A673 (cell line): ENCODE measurements around the gene PMFBP1. TPM values are rescaled to one million over a fixed set of nuclear protein-coding genes. Genes with fewer than 3 reads are reported as not detected.

Source experiments
- BruUV-seq: library from RNA; stranded (reverse); fragments of 400-500 nt; replicated peaks from 2 replicates; lab custom pipeline; 2021; lab: Mats Ljungman, UMichigan
- CTCF ChIA-PET: fragments of 300-600 bp; sonication (Branson Sonifier 250); formaldehyde crosslinking; loops from one replicate; lab custom pipeline; 2022; ENCODE audit warnings: antibody characterized with exemption; lab: Charles Lee
- POLR2A ChIA-PET: fragments of 300-600 bp; sonication (Branson Sonifier 250); formaldehyde crosslinking; loops from one replicate; lab custom pipeline; 2022; ENCODE audit warnings: antibody characterized with exemption; ENCODE audit not compliant: low non-redundant PET; lab: Charles Lee
- DNase-seq: peaks from one replicate; pipeline ENCODE4 v3.0.0-alpha.2; 2015; ENCODE audit warnings: low spot score
- H3K27ac ChIP-seq: fragments of 200-600 bp; sonication (generic); 2 replicates; pipeline ENCODE4 v1.5.1; 2016; ENCODE audit warnings: mixed run types, low read depth, mild to moderate bottlenecking, mixed read lengths, antibody characterized with exemption, low read length; ENCODE audit not compliant: poor library complexity, severe bottlenecking
- H3K27me3 ChIP-seq: fragments of 200-600 bp; sonication (generic); replicated peaks from 2 replicates; pipeline ENCODE4 v1.6.1; 2017; ENCODE audit warnings: mixed run types, low read depth, mild to moderate bottlenecking, mixed read lengths, antibody characterized with exemption, low read length; ENCODE audit not compliant: insufficient read depth, poor library complexity
- H3K36me3 ChIP-seq: fragments of 200-600 bp; sonication (generic); 2 replicates; pipeline ENCODE4 v1.6.1; 2016; ENCODE audit warnings: mixed run types, mild to moderate bottlenecking, mixed read lengths, antibody characterized with exemption, low read length; ENCODE audit not compliant: insufficient read depth, poor library complexity, severe bottlenecking
- H3K4me1 ChIP-seq: fragments of 200-600 bp; sonication (generic); 2 replicates; pipeline ENCODE4 v1.6.1; 2017; ENCODE audit warnings: mixed run types, mild to moderate bottlenecking, mixed read lengths, antibody characterized with exemption, low read length; ENCODE audit not compliant: insufficient read depth, poor library complexity, severe bottlenecking
- H3K4me3 ChIP-seq: fragments of 200-600 bp; sonication (generic); 2 replicates; pipeline ENCODE4 v1.5.1; 2016; ENCODE audit warnings: low read depth, mixed run types, mild to moderate bottlenecking, mixed read lengths, low read length; ENCODE audit not compliant: poor library complexity, severe bottlenecking
- H3K9me3 ChIP-seq: fragments of 200-600 bp; sonication (generic); 2 replicates; pipeline ENCODE4 v1.6.1; 2016; ENCODE audit warnings: mixed run types, low read depth, mild to moderate bottlenecking, mixed read lengths, antibody characterized with exemption, low read length; ENCODE audit not compliant: poor library complexity, severe bottlenecking
- EZH2 ChIP-seq: fragments of 200-600 bp; sonication (generic); IDR thresholded peaks from 2 replicates; pipeline ENCODE4 v1.6.1; 2017; ENCODE audit warnings: borderline replicate concordance, low read depth, mild to moderate bottlenecking, mixed read lengths, antibody characterized with exemption, low read length; ENCODE audit not compliant: poor library complexity, severe bottlenecking
- intact Hi-C: fragments of 100-400 bp; cut with micrococcal nuclease; formaldehyde crosslinking; loops from one replicate; pipeline ENCODE4 v1.10.0; 2022; ENCODE audit not compliant: unreplicated experiment
- total RNA-seq: library from RNA; stranded (reverse); gene quantifications from 2 replicates; pipeline ENCODE4 v1.2.3, GENCODE V29; 2021
- TF ChIP-seq, protein P1 (sequence below): fragments of 300-800, 200-600 bp; sonication (generic); conservative IDR thresholded peaks from 2 replicates; pipeline ENCODE4 v1.5.1; 2017; ENCODE audit warnings: low read depth, mild to moderate bottlenecking, antibody characterized with exemption, low read length, moderate library complexity, mixed read lengths

PMFBP1 gene
- total RNA-seq, 1 experiment from 2014 or later = 1.2 TPM

DNA sequence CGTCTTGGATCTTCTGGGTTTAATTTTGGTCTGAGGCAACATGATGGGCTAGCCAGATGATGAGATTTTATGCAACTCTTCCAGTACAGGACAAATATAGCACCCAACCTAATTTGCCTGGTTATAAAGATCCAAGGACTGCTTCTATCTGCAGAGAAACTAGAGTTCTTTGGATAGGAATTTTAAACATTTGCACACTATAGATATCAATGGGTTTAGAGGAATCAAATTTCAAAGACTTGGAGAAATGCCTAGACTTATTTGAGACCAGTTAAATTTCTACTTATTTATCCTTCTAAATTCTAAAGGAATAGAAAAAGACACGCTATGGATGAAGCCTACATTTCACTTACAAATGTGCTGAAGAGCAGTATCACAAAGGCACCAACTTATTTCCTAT is 12.6 kb downstream of the PMFBP1 start:
- Histone ChIP-seq H3K27me3 (peaks cover 10% of the 10 kb centered on the region), H3K27ac (no peak overlapping the region), H3K4me3 (no peak overlapping the region), H3K4me1 (no peaks in the 10 kb centered on the region), H3K36me3 (no peaks in the 10 kb centered on the region), H3K9me3 (no peaks in the 10 kb centered on the region)
- ChIA-PET POLR2A (no interaction called here), CTCF (no interaction called here)
- BruUV-seq = no TSS peak
- TF ChIP-seq, protein P1, sequence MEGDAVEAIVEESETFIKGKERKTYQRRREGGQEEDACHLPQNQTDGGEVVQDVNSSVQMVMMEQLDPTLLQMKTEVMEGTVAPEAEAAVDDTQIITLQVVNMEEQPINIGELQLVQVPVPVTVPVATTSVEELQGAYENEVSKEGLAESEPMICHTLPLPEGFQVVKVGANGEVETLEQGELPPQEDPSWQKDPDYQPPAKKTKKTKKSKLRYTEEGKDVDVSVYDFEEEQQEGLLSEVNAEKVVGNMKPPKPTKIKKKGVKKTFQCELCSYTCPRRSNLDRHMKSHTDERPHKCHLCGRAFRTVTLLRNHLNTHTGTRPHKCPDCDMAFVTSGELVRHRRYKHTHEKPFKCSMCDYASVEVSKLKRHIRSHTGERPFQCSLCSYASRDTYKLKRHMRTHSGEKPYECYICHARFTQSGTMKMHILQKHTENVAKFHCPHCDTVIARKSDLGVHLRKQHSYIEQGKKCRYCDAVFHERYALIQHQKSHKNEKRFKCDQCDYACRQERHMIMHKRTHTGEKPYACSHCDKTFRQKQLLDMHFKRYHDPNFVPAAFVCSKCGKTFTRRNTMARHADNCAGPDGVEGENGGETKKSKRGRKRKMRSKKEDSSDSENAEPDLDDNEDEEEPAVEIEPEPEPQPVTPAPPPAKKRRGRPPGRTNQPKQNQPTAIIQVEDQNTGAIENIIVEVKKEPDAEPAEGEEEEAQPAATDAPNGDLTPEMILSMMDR = no peak
- TF ChIP-seq EZH2 = no peak
- intact Hi-C loops = no loop called here
- DNase-seq = no peak

DNA sequence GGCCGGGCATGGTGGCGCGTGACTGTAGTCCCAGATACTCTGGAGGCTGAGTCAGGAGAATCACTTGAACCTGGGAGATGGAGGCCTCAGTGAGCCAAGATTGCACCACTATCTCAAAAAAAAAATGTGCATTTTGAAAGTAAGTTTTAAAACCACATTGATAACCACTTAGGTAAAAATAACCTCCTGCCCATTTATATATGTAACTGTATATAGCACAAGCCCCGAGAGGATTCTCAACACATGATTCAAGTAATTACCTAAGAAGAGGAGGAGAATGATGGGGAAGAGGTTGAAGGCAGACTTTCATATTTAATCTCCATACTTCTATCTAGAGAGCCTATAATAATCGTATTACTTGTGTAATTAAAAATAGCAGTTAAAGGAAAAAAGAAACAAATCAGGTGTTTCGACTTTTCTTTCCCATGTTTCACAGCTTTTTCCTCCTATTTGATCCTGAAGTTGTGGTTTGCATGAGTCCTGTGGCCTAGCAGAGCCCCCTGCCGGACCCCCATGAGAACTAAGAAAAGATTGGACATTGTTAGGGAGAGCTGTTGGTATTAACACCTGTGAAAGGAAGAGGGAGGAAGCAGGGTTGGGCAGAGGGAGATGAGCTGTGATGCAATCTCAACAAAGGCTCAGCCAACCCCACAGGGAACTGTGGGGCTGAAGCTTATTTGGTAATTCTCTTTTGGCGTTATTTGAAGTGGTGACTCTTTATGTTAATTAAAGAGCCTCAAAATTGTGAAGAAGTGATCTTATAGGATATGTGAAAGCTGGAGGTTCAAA is 22.1 kb downstream of the PMFBP1 start:
- ChIA-PET CTCF (no interaction called here), POLR2A (no interaction called here)
- no peaks in the 10 kb centered on the region for H3K4me1 ChIP-seq
- no peaks in the 10 kb centered on the region for H3K36me3 ChIP-seq
- H3K27ac ChIP-seq = no peak overlapping the region
- H3K9me3 ChIP-seq = no peaks in the 10 kb centered on the region
- no peak for TF ChIP-seq EZH2
- TF ChIP-seq, protein P1 = peak; percentile 32; the same call in 1 of the 2 replicates
- no TSS peak for BruUV-seq
- intact Hi-C loops = no loop called here
- H3K27me3 ChIP-seq = peaks cover 17% of the 10 kb centered on the region
- DNase-seq = peak; percentile 4
- no peak overlapping the region for H3K4me3 ChIP-seq

DNA sequence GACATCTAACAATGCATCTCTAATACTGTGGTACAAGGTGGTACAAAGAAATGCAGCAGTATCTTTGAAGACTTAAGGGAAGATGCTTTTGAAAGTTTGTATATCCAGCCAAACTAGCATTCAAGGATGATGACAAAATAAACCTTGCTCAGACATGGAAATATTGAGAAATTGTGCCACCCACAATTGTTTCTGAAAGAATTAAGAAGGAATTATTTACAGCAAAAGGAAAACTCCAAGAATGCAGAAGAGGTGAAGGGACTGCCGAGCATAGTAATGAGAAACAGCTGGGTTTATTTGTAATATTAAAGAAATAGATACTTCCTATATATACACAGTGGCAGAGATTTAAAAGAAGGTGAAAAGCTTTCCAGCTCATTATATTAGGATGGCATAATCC is 29.5 kb downstream of the PMFBP1 start:
- H3K27ac ChIP-seq = no peak overlapping the region
- CTCF ChIA-PET = no interaction called here
- H3K9me3 ChIP-seq = no peaks in the 10 kb centered on the region
- H3K27me3 ChIP-seq = peaks cover 16% of the 10 kb centered on the region
- intact Hi-C loops = no loop called here
- no TSS peak for BruUV-seq
- DNase-seq = no peak
- H3K4me1 ChIP-seq = no peaks in the 10 kb centered on the region
- no peak for TF ChIP-seq EZH2
- TF ChIP-seq, protein P1 = no peak
- no peak overlapping the region for H3K4me3 ChIP-seq
- H3K36me3 ChIP-seq = no peaks in the 10 kb centered on the region
- POLR2A ChIA-PET = no interaction called here
